HG03571 (cell line): Measurements from ENCODE around the gene MTA1.
A peak's percentile ranks its signal among the peaks of the same experiment; 100 is the strongest.

Experiments
- ATAC-seq: cut with Tn5 transposase; IDR thresholded peaks from one replicate; pipeline ENCODE4 v1.9.1; 2021; ENCODE audit not compliant: unreplicated experiment

The MTA1 gene

DNA sequence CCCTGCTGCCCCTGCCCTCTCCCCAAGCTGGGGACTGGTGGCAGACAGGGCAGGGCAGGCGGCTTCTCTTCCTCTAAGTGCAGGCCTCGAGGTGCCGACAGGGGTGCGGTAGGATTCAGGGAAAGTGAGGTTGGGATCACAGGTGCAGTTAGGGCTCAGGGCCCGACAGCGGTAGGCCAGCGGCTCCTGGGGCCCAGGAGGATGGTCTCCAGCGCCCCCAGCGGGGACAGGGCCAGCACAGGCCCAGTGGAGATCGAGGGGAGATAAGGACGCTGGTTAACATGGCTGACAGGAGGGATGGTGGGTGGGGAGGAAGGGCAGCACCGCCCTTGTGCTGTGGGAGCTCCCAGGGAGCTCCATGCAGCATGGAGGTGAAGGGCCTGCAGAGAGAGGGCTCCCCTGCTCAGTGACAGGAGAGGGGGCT lies 66.1 kb downstream of the MTA1 start:
- ATAC-seq, result no peak

DNA sequence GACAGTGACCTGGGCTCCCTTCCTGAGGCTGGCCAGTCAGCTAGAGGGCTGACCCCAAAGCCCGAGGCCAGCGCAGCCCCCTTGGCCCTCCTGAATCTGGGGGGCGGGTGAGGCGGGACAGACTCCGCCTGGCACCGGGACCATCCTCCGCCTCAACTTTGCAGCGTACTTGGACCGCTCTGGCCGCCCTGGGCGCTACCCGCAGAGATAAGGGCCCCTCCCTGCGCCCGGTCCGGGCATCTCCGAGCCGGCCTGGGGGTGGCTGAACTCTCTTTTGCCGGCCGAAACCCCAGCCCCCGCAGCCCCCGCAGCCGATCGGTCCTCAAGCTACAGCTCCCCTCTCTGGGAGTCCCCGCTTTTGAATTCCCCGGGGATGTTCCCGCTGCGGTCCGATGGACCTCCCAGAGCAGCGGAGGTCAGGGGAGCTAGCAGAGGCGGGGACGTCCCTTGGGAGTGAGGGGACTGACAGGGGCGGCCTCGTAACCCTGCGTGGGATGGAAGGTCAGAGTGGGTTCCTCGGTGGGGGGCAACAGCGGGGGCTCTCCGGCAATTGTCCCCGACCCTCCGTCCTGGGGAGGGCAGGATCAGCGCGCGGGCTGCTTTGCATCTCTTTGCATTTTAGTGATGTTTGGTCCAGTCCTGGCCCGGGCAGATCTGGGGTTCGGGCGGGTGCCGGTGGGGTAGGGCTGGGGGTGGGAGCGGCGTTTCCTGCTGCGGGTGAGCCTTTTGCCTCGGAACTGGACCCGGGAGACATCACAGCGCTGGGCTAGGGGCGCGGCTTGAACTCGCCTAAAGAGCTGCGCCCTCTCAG lies 66.7 kb downstream of the MTA1 start, which contains the start of gene CRIP1:
Gene CRIP1 (plus strand): TSS at position 724 of the 811 bp plus-strand sequence. CDS start 374 bp downstream, outside the sequence.
- no peak for ATAC-seq

DNA sequence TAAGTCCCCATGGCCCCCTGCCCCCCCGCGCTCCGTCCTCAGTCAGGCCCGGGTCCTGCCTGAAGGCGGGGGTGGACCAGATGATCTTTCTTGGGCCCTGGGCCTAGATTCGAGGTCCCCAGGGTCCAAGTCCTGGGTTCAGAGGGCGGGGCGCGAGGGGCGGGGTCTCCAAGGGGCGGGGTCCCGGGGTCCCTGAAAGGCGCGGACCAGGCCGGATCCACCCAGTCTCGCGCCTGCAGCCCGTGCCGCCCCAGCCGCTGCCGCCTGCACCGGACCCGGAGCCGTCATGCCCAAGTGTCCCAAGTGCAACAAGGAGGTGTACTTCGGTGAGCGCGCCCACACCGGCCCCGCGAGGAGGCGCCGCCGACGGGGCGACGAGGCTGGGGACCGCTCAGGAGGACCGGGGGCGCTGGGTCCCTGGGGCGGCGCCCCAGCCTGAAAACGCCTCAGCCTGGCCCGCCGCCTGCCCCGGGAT lies 67.4 kb downstream of the MTA1 start:
- ATAC-seq, result no peak

DNA sequence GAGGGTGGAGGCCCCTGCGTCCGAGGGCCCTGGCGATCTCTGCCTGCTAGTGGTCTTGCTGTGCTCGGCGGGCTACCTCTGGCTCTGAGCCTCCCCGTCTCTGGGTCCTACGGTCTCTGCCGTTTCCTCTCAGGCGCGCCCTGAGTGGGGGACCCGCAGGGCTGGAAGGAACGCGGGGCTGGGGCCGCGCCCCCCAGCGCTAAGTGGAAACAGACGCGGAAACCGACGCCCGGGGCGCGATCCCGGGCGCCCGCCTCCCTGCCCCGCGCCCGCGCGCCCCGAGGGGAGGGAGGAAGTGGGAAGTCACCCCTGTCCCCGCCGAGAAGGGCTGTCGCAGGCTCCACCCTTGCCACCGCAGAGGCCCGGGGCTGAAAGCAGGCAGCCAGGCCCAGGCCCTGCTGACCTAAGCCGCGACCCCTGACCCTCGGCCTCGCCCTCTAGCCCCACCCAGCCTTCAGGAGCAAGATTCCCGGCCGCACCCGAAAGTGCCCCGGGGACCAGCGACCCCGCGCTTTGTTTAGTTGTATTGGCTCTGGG lies 67.9 kb downstream of the MTA1 start:
- ATAC-seq, result no peak

DNA sequence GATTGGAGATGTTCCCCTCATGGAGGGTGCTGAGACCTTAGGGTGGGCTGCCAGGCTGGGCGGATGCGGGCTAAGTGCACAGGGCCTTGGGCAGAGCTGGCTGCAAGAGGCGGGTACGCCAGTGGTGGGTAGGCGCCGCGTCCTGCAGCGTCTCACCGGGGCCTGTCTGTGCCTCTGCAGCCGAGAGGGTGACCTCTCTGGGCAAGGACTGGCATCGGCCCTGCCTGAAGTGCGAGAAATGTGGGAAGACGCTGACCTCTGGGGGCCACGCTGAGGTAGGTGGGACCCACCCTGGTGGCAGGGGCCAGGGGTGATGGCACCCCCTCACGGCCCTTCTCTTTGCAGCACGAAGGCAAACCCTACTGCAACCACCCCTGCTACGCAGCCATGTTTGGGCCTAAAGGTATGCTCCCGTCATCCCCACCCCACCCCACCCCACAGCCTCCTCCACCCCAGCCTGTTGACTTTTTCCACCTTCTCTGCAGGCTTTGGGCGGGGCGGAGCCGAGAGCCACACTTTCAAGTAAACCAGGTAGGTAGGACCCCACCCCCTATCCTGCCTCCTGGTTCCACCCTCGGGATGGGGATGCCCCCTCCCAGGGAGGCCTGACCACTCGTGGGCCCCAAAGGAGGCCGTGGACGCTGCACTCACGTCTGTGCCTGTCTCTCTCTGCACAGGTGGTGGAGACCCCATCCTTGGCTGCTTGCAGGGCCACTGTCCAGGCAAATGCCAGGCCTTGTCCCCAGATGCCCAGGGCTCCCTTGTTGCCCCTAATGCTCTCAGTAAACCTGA lies 68.6 kb downstream of the MTA1 start:
- ATAC-seq, result no peak

DNA sequence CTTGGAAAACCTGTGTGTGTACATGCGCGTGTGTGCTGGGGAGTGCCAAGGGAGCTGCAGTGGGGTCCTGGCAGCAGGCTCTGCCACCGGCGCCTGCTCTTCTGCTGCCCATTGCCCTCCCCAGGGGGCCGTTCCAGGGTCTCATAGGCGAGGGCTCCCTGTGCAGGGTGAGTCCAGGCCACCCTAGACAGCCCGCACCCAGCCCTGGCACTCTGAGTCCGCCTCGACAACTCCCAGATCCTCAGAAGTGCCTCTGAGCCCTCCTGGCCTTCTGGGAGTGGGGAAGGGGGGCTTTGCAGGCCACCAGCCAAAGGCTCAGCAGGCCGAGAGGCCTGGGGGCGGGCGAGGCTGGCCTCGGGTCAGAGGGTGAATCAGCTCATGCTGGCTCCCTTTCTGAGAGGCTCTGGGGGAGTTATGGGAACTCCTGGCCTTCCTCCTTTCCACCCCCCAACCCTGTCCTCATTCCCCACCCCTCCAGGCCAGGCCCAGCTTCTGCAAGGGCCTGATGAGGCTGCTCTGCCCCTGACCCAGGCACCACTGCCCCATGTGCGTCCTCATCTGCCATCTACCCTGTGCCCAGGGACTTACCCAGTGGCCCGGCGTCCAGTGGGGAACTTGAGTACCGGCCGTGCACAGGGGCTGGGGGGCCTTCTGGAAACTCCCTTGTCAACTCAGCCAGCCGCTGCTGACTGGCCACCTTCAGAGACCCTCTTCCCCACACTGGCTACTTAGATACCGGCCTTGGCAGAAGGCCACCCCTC lies 69.3 kb downstream of the MTA1 start:
- ATAC-seq, result no peak

DNA sequence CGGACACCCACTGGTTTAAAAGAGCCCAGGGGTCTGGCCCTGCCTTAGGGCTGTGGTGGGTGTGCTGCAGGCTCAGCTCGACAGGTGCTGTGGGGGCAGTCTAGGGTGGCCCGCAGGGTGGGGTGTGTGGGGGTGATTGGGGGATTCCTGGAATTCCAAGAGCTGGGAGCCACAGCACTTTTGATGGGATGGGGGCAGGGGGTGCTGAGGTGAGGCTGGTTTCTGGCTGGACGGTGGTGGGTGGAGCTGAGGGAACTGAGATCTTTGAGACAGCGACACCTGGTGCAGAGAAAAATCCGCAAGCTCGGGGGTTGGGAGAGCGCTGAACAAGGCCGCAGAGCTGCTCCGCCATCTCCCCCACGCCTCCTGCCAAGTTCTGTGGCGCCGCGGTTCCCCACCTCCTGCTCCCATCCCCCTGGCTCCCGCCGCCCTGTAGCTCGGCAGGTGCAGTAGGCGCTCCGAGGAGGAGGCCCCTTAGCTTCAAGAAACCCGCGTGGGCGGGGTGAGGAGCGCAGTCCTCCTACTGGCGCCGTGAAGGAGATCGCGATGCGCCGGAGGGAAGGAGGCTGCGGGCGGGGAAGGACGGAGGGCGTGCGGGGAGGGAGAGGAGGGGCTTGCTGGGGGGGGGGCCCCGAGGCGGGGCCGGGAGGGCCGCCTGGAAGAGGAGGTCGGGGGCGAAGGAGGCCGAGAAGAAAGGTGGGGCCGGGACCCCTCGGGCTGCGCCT lies 70.1 kb downstream of the MTA1 start:
- no peak for ATAC-seq

DNA sequence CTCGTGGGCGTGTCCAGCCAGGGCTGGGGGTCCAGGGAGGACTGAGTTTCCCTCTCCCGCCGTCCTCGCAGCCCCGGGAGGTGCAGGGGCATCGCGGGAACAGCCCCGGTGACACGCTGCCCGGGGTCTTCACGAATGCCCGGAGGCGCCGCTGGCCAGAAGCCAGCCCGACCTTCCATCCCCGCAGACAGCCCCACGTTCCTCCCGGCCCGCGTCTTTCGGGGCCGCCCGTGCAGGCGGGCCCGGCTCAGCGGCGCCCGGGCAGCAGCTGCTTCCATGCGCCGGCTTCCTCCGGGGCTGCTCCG lies 70.6 kb downstream of the MTA1 start:
- peak; percentile 0 for ATAC-seq

DNA sequence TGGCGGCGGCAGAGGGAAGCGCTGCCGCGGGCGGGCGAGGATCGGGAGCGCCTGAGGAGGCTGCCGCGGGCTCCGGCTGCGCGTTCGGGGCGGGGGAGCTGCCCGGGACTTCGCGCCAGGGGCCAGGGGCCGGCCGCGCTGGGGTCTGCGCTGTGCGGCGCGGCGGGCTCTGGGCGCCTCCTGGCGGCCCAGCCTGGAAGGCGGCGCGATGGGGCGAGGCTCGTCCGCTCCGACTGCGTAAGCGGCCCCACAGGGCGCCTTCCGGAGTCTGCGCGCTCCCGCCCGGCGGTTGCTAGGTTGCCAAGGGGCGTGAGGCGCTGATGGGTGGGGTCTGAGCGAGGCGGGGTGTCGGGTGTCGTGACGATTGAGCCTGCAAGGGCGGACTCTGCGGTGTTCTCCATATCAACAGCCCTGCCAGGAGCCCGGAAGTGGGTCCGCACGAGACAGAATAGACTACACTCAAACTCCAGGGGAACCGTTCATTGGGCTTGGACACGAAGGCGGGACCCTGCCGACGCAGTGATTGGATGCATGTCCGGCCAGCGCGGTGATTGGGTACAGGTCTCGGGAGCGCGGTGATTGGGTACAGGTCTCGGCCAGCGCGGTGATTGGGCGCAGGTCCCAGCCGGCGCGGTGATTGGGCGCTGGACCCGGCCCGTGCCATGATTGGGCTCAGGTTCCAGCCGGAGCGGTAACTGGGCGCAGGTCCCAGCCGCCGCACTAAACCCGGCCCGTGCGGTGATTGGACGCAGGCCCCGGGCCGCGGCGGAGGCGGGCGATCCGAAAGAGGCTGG lies 71.1 kb downstream of the MTA1 start, which contains the start of gene TEDC1:
Gene TEDC1 (plus strand): TSS at position 675 of the 794 bp plus-strand sequence. CDS start 130 bp downstream, outside the sequence.
- ATAC-seq, result peak; percentile 58

DNA sequence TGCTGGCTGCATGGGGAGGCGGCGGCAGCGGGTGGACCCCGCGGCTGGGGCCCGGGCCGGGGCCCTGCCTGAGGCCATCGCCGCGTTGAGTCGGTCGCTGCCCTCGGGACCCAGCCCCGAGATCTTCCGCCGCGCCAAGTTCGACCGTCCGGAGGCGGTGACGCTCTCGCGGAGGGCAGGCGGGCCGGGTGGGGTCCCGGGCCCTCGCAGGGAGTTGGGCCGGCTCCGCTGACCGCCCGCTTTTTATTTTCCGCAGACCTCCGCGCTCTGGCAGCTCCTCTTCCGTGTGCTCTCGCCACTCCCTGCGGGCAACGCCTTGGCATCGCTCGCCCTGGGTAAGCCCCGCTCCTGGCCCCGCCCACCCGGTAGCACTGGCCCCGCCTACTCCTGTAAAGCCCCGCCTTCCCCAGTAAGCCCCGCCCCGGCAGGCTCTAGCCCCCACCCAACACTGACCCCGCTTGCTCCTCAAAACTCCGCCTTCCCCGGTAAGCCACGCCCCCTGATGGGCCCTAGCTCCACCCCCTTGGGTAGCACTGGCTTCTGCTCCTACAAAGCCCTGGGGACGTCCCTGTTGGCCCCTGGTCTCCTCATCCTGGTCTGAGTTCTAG lies 71.8 kb downstream of the MTA1 start:
- ATAC-seq, result no peak

DNA sequence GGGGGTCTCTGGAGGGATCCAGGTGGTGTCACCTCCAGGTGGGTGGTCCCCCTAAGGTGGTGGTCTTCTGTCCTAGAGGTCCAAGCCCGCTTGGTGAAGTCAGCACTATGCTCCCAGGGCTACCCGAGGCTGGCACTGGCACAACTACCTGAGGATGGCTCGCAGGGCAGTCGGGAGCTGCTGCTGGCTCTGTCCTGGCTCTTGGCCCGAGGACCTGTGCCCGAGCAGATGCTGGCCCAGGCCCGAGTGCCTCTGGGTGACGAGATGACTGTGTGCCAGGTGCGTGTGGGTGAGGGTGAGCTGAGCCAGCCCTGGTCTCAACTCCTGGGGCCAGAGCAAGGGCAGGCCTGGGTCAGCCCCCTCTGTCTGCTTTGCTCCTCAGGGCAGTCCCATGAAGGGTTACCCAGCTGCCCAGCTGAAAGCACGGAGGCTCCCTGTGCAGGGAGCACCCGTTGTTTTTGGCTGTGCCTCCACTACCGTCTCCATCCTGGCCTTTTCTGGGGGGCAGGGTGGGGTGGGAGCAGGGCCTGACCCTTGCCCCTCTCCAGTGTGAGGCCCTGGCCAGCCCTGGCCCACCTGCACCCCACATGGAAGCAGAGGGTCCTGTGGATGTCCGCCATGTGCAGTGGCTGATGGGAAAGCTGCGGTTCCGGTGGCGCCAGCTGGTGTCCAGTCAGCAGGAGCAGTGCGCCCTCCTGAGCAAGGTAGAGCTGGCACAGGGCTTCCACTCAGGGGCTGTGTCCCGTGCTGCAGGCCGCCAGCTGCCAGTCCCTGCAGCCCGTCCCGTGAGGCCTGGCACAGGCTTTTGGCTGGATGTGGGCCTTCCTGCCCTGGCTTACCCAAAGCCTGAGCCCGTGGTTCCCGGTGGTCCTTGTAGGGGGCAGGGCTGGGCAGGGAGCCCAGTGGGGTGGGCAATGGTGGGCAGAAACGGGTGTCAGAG lies 72.7 kb downstream of the MTA1 start:
- ATAC-seq, result no peak

DNA sequence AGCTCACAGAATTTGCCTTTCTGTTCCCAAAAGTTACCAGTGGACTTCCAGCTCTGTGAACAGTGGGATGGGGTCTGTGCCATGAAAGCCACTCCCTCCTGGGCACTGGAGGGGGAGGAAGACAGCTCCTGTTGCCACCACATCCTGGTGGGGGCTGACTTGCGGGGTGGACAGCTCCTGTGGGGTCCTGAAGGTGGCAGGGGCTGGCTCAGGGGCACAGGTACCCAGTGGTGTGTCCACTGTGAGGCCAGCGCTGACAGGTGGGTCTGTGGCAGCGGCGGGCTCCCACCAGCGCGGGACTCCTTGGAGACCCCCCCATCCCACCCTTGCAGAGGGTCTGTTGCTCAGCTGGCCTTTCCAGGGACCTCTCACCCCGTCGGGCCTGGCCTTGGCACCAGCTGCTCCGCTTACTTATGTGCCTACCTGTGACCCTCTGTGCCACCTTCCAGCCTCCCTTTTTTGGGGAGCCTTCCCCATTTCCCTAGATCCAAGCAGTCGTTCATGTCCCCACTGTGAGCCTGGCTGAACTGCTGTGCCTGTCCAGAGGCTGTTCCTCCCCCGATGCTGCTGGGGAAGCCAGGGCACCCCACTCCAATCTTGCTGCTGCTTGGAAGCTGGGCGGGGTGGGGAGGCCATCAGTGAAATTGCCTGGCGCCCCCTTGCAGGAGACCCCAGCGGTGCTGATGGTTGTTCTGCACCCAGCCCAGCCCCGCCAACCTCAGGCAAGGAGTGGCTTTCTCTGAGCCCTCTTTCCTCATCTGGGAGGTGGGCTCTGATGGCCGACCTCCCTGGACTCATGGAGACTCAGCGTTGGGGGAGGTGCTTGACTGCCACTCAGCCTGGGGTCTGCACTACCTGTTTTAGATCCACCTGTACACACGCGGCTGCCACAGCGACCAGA lies 73.6 kb downstream of the MTA1 start:
- ATAC-seq, result no peak

DNA sequence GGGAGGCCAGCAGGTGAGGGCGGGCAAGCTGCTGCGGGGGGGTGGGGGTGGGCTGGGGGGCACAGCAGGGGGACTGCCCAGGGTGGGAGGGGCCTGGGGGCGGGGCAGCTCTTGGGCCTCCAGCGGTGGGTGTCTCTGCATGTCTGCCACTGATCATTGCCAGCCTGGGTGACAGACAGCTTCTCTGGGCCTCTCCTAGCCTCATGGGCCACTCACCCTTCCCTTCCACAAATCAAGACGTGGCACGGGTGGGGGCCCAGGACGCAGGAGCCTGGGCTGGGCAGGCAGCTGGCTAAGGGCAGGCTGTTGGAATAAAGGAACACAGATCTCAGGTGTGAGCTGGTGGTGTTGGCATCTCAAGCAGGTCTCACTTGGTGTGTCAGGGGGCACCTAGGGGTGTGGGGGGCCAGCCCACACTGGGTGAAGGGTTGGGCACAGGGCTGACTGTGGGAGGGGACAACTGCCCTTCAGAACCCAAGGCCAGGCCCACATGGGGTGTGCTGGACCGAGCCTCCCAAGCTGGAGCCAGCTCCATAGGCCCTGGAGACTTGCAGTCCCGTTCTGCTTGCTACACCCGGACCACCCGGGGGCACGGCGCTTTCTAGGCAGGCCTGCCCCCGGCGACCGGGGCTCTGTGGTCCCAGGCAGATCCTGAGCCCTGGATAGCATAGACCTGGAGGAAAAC lies 74.4 kb downstream of the MTA1 start:
- no peak for ATAC-seq

DNA sequence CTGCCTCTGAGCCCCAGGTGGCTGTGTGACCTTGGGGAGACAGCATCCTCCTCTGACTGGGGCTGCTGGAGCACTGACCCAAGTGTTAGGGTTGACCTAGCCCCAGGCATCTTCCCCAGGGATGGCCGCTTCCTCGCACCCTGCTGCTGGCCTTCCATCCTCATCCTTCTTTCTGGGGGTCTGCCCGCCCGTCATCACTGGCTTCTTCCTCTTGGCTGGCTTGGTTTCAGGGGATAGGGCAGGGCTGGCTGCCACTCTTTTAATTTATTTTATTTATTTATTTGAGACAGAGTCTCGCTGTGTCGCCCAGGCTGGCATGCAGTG lies 74.9 kb downstream of the MTA1 start:
- no peak for ATAC-seq

DNA sequence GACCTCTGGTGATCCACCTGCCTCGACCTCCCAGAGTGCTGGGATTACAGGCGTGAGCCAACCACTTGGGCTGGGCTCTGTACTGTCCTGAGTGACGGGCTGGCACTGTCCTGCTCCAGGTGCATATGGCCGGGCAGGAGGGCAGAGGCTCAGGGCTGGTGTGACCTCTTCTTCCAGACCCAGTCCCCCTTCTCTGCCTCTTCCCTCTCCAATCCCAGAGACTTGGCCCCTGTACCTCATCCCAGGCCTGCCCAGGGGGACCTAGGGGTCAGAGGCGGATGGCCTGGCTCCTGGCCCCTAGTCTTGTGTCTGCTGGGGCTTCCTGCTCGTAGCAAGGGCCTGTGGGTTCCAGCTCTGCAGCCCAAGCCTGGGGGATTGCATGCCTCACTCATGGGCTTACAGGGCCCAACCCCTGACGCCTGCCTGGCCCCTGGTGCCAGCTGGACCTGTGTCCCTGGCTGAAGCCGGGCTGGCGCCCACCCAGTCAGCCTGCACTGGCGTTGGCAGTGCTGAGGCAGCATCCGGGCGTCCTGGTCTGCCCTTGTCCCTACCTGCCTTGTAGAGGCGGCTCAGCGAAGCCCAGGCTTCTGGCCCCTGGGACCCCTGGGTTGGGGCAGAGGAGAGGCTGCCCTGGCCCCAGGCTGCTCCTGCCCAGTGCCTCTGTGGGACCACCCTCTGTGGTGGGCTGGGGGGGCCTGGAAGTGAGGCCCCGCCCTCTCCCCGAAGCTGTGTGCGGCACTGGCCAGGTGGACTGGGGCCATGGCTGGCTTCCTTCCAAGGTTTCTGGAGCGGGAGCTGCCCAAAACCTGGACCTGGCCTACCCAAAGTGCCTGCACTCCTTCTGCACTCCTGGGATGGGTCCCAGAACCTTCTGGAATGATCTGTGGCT lies 75.7 kb downstream of the MTA1 start:
- no peak for ATAC-seq
